ENCODE results near the gene PSMB11. TPM values are rescaled to one million over a fixed set of nuclear protein-coding genes. Genes with fewer than 3 reads are reported as not detected.
A peak's percentile ranks its signal among the peaks of the same experiment; 100 is the strongest.

The PSMB11 gene, protein sequence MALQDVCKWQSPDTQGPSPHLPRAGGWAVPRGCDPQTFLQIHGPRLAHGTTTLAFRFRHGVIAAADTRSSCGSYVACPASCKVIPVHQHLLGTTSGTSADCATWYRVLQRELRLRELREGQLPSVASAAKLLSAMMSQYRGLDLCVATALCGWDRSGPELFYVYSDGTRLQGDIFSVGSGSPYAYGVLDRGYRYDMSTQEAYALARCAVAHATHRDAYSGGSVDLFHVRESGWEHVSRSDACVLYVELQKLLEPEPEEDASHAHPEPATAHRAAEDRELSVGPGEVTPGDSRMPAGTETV
- not detected in 2 replicates for total RNA-seq
- long read RNA-seq = 0 reads

DNA sequence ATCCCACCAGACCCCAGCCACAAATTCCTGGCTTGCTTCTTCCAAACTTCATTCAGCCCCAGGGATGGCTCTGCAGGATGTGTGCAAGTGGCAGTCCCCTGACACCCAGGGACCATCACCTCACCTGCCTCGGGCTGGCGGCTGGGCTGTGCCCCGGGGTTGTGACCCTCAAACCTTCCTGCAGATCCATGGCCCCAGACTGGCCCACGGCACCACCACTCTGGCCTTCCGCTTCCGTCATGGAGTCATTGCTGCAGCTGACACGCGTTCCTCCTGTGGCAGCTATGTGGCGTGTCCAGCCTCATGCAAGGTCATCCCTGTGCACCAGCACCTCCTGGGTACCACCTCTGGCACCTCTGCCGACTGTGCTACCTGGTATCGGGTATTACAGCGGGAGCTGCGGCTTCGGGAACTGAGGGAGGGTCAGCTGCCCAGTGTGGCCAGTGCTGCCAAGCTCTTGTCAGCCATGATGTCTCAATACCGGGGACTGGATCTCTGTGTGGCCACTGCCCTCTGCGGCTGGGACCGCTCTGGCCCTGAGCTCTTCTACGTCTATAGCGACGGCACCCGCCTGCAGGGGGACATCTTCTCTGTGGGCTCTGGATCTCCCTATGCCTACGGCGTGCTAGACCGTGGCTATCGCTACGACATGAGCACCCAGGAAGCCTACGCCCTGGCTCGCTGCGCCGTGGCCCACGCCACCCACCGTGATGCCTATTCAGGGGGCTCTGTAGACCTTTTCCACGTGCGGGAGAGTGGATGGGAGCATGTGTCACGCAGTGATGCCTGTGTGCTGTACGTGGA, at the start of gene PSMB11:
TSS of gene PSMB11 (plus strand) at position 51 of the 804 bp plus-strand sequence. CDS start at position 65, 14 bp downstream.
- peaks cover 2% of the 10 kb centered on the region for H3K36me3 Mint-ChIP-seq (ENCODE audit: low read depth)
- H3K4me1 Mint-ChIP-seq = peaks cover 4% of the 10 kb centered on the region
- no peaks in the 10 kb centered on the region for H3K27me3 Mint-ChIP-seq (ENCODE audit: low read depth)
- TF ChIP-seq, protein P1, sequence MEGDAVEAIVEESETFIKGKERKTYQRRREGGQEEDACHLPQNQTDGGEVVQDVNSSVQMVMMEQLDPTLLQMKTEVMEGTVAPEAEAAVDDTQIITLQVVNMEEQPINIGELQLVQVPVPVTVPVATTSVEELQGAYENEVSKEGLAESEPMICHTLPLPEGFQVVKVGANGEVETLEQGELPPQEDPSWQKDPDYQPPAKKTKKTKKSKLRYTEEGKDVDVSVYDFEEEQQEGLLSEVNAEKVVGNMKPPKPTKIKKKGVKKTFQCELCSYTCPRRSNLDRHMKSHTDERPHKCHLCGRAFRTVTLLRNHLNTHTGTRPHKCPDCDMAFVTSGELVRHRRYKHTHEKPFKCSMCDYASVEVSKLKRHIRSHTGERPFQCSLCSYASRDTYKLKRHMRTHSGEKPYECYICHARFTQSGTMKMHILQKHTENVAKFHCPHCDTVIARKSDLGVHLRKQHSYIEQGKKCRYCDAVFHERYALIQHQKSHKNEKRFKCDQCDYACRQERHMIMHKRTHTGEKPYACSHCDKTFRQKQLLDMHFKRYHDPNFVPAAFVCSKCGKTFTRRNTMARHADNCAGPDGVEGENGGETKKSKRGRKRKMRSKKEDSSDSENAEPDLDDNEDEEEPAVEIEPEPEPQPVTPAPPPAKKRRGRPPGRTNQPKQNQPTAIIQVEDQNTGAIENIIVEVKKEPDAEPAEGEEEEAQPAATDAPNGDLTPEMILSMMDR (conservative IDR thresholded peaks at IDR 0.05) = no peak
- peak within 1 kb of the TSS; percentile 27 for H3K27ac Mint-ChIP-seq (ENCODE audit: unreplicated experiment)
- no peak for DNase-seq (ENCODE audit: low read depth, low spot score)
- H3K9me3 Mint-ChIP-seq = no peaks in the 10 kb centered on the region
- H3K4me3 Mint-ChIP-seq = no peak within 1 kb of the TSS

DNA sequence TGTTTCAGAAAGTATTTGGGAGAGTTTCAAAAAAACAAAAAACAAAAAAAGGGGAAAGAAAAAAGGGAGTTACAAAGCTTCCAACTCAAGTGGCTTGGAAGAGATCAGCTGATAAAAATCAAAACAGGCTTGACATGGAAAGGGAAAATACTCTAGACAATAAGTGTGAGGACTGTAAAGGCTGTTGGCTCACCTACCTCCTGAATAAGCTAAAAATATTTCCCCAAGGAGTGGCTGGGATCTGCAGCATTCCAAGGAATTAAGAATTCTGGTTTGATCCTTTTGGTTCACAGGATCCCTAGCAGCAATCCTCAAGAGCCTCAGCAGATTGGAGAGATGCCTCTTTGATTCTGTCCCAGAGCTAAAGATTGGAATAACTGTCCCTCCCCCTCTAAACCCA, 48.5 kb upstream of the PSMB11 start:
- TF ChIP-seq, protein P1 (conservative IDR thresholded peaks at IDR 0.05) = no peak
- H3K4me3 Mint-ChIP-seq = no peak overlapping the region
- peak overlapping the region; percentile 80 for H3K27ac Mint-ChIP-seq (ENCODE audit: unreplicated experiment)
- DNase-seq (ENCODE audit: low read depth, low spot score) = no peak
- no peaks in the 10 kb centered on the region for H3K9me3 Mint-ChIP-seq
- H3K36me3 Mint-ChIP-seq (ENCODE audit: low read depth) = no peaks in the 10 kb centered on the region
- H3K4me1 Mint-ChIP-seq = peaks cover 6% of the 10 kb centered on the region
- H3K27me3 Mint-ChIP-seq (ENCODE audit: low read depth) = no peaks in the 10 kb centered on the region

DNA sequence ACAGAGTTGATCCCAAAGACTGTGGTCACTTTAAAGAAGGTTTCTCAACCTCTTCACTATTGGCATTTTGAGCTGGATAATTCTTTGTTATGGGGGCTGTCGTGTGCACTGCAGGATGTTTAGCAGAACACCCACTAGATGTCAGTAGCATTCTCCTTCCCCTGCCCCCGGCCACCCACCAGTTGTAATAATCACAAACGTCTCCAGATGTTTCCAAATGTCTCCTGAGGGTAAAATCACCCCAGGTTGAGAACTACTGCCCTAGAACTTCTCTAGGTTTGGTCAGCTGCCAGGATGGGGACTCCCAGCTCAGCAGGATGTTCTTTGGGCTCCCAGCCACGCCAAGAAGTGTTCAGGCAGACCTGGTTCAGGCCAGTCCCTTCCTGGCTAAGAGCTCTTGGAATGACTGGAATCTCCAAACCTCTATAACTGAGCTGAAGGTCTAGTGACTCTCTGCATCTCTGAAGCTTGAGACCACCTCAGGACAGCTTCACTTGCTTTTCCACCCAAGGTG, 47.2 kb upstream of the PSMB11 start:
- Mint-ChIP-seq H3K4me1 (peaks cover 6% of the 10 kb centered on the region), H3K27me3 (ENCODE audit: low read depth) (no peaks in the 10 kb centered on the region), H3K4me3 (no peak overlapping the region), H3K9me3 (no peaks in the 10 kb centered on the region), H3K27ac (ENCODE audit: unreplicated experiment) (no peak overlapping the region), H3K36me3 (ENCODE audit: low read depth) (no peaks in the 10 kb centered on the region)
- TF ChIP-seq, protein P1 (conservative IDR thresholded peaks at IDR 0.05) = peak; percentile 60
- DNase-seq (ENCODE audit: low read depth, low spot score) = no peak

DNA sequence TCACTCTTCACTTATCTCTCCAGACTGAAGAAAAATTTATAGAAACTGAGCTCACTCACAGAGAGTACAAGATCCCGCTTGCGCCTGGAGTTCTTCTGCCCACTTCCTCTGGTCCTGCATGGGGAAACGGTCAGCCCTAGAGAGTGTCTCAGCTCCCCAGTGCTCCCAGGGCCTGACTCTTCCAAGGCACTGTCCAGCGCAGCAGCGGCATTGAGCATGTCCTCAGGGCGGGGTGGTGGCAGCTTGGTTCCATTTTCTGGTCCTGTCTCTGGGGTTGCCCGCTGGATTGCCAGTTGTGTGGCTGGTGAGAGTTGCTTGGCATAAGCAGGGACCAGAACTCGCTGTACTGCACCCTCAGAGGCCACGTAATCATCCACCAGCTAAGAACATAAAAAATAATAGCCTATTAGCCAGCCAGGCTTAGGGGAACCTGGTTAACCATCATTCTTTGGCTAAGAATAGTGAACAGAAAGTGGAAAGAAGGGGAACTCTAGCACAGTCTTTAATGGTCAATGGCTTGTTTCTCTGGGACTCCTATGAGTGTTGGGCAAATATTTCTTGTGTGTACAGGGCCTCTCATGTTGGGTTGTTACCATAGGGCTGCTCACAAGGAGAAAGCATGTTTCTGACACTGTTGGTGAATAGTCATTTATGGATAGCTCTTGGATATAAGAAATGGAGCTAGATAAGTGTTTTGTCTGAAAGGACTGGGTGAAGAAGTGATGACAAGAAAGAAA, 46.0 kb upstream of the PSMB11 start:
- no peak overlapping the region for H3K27ac Mint-ChIP-seq (ENCODE audit: unreplicated experiment)
- peaks cover 6% of the 10 kb centered on the region for H3K4me1 Mint-ChIP-seq
- H3K27me3 Mint-ChIP-seq (ENCODE audit: low read depth) = no peaks in the 10 kb centered on the region
- DNase-seq (ENCODE audit: low read depth, low spot score) = no peak
- H3K9me3 Mint-ChIP-seq = no peaks in the 10 kb centered on the region
- no peaks in the 10 kb centered on the region for H3K36me3 Mint-ChIP-seq (ENCODE audit: low read depth)
- TF ChIP-seq, protein P1 (conservative IDR thresholded peaks at IDR 0.05) = no peak
- H3K4me3 Mint-ChIP-seq = no peak overlapping the region
